Neural cell (in vitro differentiated cells): Measurements from ENCODE around the gene ZNF784. TPM values are rescaled to one million over a fixed set of nuclear protein-coding genes. Genes with fewer than 3 reads are reported as not detected.

ENCODE experiments used
- H2AFZ ChIP-seq: fragments of 200-600, 300-800 bp; sonication (generic), shearing (Covaris generic); 2 replicates; pipeline ENCODE4 v1.6.0; 2014; ENCODE audit warnings: low read depth, mild to moderate bottlenecking, antibody characterized with exemption, low read length, moderate library complexity
- H3F3A ChIP-seq: fragments of 200-600 bp; shearing (Covaris generic); 2 replicates; pipeline ENCODE4 v1.6.1; 2016; ENCODE audit warnings: mild to moderate bottlenecking, moderate library complexity, mixed read lengths, antibody characterized with exemption, low read length; ENCODE audit not compliant: insufficient read depth, poor library complexity, severe bottlenecking
- H3K27ac ChIP-seq: fragments of 200-600, 300-800 bp; sonication (generic), shearing (Covaris generic); 2 replicates; pipeline ENCODE4 v1.5.1; 2014; ENCODE audit warnings: mild to moderate bottlenecking, low read length, moderate library complexity
- H3K27me3 ChIP-seq: fragments of 300-800, 200-600 bp; sonication (generic), shearing (Covaris generic); 2 replicates; pipeline ENCODE4 v1.6.0; 2014; ENCODE audit warnings: mild to moderate bottlenecking, low read depth, low read length, moderate library complexity; ENCODE audit not compliant: insufficient read depth
- H3K36me3 ChIP-seq: fragments of 300-800, 200-600 bp; sonication (generic), shearing (Covaris generic); 2 replicates; pipeline ENCODE4 v1.5.1; 2014; ENCODE audit warnings: mild to moderate bottlenecking, antibody characterized with exemption, low read length, moderate library complexity; ENCODE audit not compliant: insufficient read depth
- H3K4me2 ChIP-seq: fragments of 300-800, 200-600 bp; sonication (generic), shearing (Covaris generic); 2 replicates; pipeline ENCODE4 v1.6.0; 2014; ENCODE audit warnings: mild to moderate bottlenecking, low read length
- H3K4me3 ChIP-seq: fragments of 300-800, 200-600 bp; sonication (generic), shearing (Covaris generic); 2 replicates; pipeline ENCODE4 v1.5.1; 2014; ENCODE audit warnings: mild to moderate bottlenecking, low read length, moderate library complexity
- H3K79me2 ChIP-seq: fragments of 200-600 bp; shearing (Covaris generic); replicated peaks from 2 replicates; pipeline ENCODE4 v1.6.0; 2014; ENCODE audit warnings: mild to moderate bottlenecking, low read length, moderate library complexity; ENCODE audit not compliant: insufficient read depth
- H3K9ac ChIP-seq: fragments of 300-800, 200-600 bp; sonication (generic), shearing (Covaris generic); 2 replicates; pipeline ENCODE4 v1.6.1; 2016; ENCODE audit warnings: mild to moderate bottlenecking, low read length, mixed read lengths
- H3K9me2 ChIP-seq: fragments of 200-600 bp; shearing (Covaris generic); 2 replicates; pipeline ENCODE4 v1.6.1; 2016; ENCODE audit warnings: mild to moderate bottlenecking, low read length, mixed read lengths; ENCODE audit not compliant: insufficient read depth
- H3K9me3 ChIP-seq: fragments of 200-600, 300-800 bp; sonication (generic), shearing (Covaris generic); 2 replicates; pipeline ENCODE4 v1.6.1; 2016; ENCODE audit warnings: mild to moderate bottlenecking, mixed run types, low read length, moderate library complexity, mixed read lengths
- H4K20me1 ChIP-seq: fragments of 200-600 bp; shearing (Covaris generic); 2 replicates; pipeline ENCODE4 v1.6.1; 2016; ENCODE audit warnings: mild to moderate bottlenecking, mixed run types; ENCODE audit not compliant: insufficient read depth
- CTCF ChIP-seq: fragments of 450-650 bp; IDR thresholded peaks from 2 replicates; pipeline ENCODE4 v1.5.1; 2014; ENCODE audit warnings: antibody characterized with exemption, mild to moderate bottlenecking, moderate library complexity; ENCODE audit not compliant: poor library complexity, severe bottlenecking
- EP300 ChIP-seq: fragments of 450-650 bp; conservative IDR thresholded peaks from 2 replicates; pipeline ENCODE4 v1.6.1; 2014; ENCODE audit warnings: antibody characterized with exemption, mild to moderate bottlenecking, moderate library complexity; ENCODE audit not compliant: poor library complexity, severe bottlenecking
- EZH2 ChIP-seq: fragments of 200-600, 300-800 bp; shearing (Covaris generic), sonication (generic); IDR thresholded peaks from 2 replicates; pipeline ENCODE4 v1.6.1; 2014; ENCODE audit warnings: antibody characterized with exemption, low read length, borderline replicate concordance, mild to moderate bottlenecking; ENCODE audit not compliant: insufficient read depth, poor library complexity, severe bottlenecking
- MXI1 ChIP-seq: fragments of 450-650 bp; conservative IDR thresholded peaks from 2 replicates; pipeline ENCODE4 v1.6.1; 2014; ENCODE audit warnings: antibody characterized with exemption, mild to moderate bottlenecking; ENCODE audit not compliant: poor library complexity, severe bottlenecking
- POLR2AphosphoS5 ChIP-seq: IDR thresholded peaks from 2 replicates; pipeline ENCODE4 v1.6.1; 2012
- RAD21 ChIP-seq: fragments of 450-650 bp; conservative IDR thresholded peaks from 2 replicates; pipeline ENCODE4 v1.6.1; 2014; ENCODE audit warnings: antibody characterized with exemption, mild to moderate bottlenecking, moderate library complexity
- REST ChIP-seq: IDR thresholded peaks from 2 replicates; pipeline ENCODE4 v1.6.1; 2012; ENCODE audit warnings: borderline replicate concordance
- SMC3 ChIP-seq: fragments of 450-650 bp; conservative IDR thresholded peaks from 2 replicates; pipeline ENCODE4 v1.6.1; 2014; ENCODE audit warnings: antibody characterized with exemption, mild to moderate bottlenecking, moderate library complexity; ENCODE audit not compliant: poor library complexity
- TAF1 ChIP-seq: IDR thresholded peaks from 2 replicates; pipeline ENCODE4 v1.6.1; 2012; ENCODE audit warnings: low read depth
- polyA plus RNA-seq: library from polyadenylated mRNA; depleted of rRNA; stranded (reverse); fragments of >200 nt; gene quantifications from 2 replicates; pipeline ENCODE4 v1.2.3, GENCODE V29; 2014

Gene ZNF784
- polyA plus RNA-seq, 1 donor from 2014 or later: 10.3 TPM

GRCh38 chr19:55653651-55654322 is 29.4 kb upstream of the ZNF784 start:
- Histone ChIP-seq H2AFZ (peak overlapping the region; percentile 57), H3K27me3 (no peaks in the 10 kb centered on the region), H3K4me3 (peak overlapping the region; percentile 91), H4K20me1 (peaks cover 26% of the 10 kb centered on the region), H3K27ac (peak overlapping the region; percentile 97), H3K36me3 (no peaks in the 10 kb centered on the region), H3K79me2 (peaks cover 34% of the 10 kb centered on the region), H3K9me3 (no peaks in the 10 kb centered on the region), H3F3A (no peaks in the 10 kb centered on the region), H3K4me2 (no peak overlapping the region), H3K9me2 (no peaks in the 10 kb centered on the region), H3K9ac (peak overlapping the region; percentile 91)
- TF ChIP-seq TAF1 (peak; percentile 38), EZH2 (no peak), SMC3 (peak; percentile 90), REST (peak; percentile 55), MXI1 (peak; percentile 87), CTCF (peak; percentile 100), RAD21 (peak; percentile 77), EP300 (peak; percentile 45), POLR2AphosphoS5 (peak; percentile 99)

- Histone ChIP-seq H3K9ac (no peak overlapping the region), H3K27me3 (no peaks in the 10 kb centered on the region), H3F3A (no peaks in the 10 kb centered on the region), H3K4me3 (no peak overlapping the region), H3K9me3 (no peaks in the 10 kb centered on the region), H4K20me1 (peaks cover 16% of the 10 kb centered on the region), H3K36me3 (no peaks in the 10 kb centered on the region), H3K4me2 (no peak overlapping the region), H3K27ac (no peak overlapping the region), H3K9me2 (no peaks in the 10 kb centered on the region), H3K79me2 (peaks cover 25% of the 10 kb centered on the region), H2AFZ (no peak overlapping the region)
- no peak for TF ChIP-seq RAD21
- TF ChIP-seq POLR2AphosphoS5: no peak
- no peak for TF ChIP-seq EP300
- no peak for TF ChIP-seq SMC3
- TF ChIP-seq CTCF: no peak
- no peak for TF ChIP-seq REST
- no peak for TF ChIP-seq MXI1
Measured at GRCh38 chr19:55652311-55653128, 28.2 kb upstream of the ZNF784 start.
